ENCODE measurements around the gene CCDC102A. TPM values are rescaled to one million over a fixed set of nuclear protein-coding genes. Genes with fewer than 3 reads are reported as not detected.

CCDC102A gene
- total RNA-seq, 2 donors from 2014 or later: 11.2 to 15.1 TPM

DNA sequence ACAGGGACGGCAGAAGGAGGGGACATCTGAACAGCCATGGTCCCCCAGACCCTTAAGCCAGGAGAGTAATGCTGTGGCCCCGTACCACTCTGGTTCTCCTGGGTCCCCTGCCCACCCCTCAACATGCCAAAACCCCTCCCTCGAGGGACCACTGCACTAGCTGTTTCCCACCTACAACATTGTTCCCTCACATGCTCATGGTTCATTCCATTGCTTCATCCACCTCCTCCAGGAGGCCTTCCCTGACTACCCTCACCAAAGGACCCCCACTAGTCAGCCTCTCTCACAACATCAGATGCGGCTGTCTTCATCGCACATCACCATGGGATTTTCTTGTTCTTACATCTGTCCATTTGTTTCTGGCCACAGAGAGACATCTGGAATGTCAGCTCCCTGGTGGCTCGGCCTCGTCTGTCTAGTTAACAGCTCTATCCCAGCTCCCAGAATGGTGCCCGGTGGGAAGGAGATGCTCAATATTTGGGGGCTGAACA is 51.8 kb downstream of the CCDC102A start:
- no peak overlapping the region for H3K4me3 ChIP-seq
- TF ChIP-seq, protein P1, sequence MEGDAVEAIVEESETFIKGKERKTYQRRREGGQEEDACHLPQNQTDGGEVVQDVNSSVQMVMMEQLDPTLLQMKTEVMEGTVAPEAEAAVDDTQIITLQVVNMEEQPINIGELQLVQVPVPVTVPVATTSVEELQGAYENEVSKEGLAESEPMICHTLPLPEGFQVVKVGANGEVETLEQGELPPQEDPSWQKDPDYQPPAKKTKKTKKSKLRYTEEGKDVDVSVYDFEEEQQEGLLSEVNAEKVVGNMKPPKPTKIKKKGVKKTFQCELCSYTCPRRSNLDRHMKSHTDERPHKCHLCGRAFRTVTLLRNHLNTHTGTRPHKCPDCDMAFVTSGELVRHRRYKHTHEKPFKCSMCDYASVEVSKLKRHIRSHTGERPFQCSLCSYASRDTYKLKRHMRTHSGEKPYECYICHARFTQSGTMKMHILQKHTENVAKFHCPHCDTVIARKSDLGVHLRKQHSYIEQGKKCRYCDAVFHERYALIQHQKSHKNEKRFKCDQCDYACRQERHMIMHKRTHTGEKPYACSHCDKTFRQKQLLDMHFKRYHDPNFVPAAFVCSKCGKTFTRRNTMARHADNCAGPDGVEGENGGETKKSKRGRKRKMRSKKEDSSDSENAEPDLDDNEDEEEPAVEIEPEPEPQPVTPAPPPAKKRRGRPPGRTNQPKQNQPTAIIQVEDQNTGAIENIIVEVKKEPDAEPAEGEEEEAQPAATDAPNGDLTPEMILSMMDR (IDR thresholded peaks at IDR 0.05): no peak

DNA sequence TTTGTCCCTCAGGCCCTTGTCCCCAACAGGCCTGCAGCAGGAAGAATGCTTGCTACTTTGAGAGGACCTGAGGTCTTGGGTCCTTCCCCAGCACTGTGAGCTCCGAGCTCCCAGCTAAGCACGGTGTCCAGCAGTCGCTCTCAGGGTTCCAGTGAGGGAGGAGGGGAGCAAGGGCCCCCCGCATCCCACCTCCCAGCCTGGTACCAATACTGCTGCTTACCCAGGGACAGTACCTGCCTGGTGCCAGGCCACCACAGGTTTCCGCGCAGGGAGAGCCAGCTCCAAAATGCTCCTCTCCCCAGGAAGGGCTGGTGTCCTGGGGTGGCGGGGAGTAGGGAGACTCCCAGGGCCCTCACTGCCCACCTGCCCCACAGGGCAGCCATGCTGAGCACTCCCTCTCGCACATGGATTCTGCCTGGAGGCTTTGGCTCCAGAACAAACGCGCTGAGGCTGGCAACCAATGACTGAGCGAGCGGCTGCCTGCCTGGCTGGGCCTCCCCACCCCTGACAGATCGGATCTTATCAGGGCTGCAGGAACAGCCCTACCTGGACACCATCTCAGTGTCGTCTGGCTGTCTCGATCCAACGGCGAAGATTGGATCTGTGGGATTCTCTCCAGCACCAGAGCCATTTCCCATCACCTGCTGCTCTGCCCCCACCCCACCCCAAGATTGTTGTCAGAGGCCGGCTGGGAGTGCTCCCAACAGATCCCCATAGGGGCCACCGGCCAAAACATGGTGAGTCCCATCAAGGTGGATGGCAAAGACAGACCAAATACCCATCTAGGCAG is 52.5 kb downstream of the CCDC102A start:
- TF ChIP-seq, protein P1 (IDR thresholded peaks at IDR 0.05): no peak
- no peaks in the 10 kb centered on the region for H3K27me3 ChIP-seq
- no peak overlapping the region for H3K27ac ChIP-seq
- no peaks in the 10 kb centered on the region for H3K9me3 ChIP-seq
- H3K4me3 ChIP-seq: no peak overlapping the region
- H3K4me1 ChIP-seq: peaks cover 0 to 43% of the 10 kb centered on the region in 2 donors
- no peaks in the 10 kb centered on the region for H3K36me3 ChIP-seq
- no peak for DNase-seq (ENCODE audit: low spot score)

More for the DNA sequence above, 51.8 kb downstream of the CCDC102A start:
- Histone ChIP-seq H3K27me3 (no peaks in the 10 kb centered on the region), H3K36me3 (no peaks in the 10 kb centered on the region), H3K9me3 (no peaks in the 10 kb centered on the region), H3K27ac (peak overlapping the region in 1 of 2 donors; percentile 73), H3K4me1 (peaks cover 0 to 36% of the 10 kb centered on the region in 2 donors)
- no peak for DNase-seq (ENCODE audit: low spot score)

DNA sequence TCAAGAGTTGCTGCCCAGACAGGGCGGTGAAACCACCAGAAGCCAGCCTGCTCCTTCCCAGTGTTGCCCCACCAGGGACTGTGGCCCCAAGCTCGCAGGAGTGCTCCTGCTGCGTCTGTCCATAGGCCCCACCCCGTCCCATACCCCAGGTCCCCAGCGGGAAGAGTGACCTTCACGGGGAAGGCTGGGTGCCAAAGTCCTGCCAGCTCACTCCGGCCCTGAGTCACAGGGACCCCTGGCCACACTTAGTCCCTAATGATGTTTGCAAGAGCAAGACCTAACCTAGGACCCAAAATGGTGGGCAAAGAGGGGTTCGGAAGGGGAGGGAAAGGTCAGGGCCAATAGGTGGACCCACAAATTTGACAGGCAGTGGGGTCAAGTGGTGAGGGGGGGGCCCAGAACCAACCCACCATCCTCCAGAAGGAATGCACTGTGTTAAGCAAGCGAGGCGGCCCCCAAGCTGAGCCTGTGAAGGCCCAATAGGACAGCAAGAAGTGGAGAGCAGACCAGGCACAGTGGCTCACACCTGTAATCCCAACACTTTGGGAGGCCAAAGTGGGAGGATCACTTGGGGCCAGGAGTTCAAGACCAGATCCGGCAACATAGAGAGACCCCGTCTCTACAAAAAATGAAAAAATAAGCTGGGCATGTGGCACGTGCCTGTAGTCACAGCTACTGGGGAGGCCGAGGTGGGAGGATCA is 53.4 kb downstream of the CCDC102A start:
- Histone ChIP-seq H3K27ac (no peak overlapping the region), H3K9me3 (no peaks in the 10 kb centered on the region), H3K36me3 (no peaks in the 10 kb centered on the region), H3K27me3 (no peaks in the 10 kb centered on the region), H3K4me1 (peaks cover 0 to 52% of the 10 kb centered on the region in 2 donors), H3K4me3 (no peak overlapping the region)
- TF ChIP-seq, protein P1 (IDR thresholded peaks at IDR 0.05): no peak
- no peak for DNase-seq (ENCODE audit: low spot score)

DNA sequence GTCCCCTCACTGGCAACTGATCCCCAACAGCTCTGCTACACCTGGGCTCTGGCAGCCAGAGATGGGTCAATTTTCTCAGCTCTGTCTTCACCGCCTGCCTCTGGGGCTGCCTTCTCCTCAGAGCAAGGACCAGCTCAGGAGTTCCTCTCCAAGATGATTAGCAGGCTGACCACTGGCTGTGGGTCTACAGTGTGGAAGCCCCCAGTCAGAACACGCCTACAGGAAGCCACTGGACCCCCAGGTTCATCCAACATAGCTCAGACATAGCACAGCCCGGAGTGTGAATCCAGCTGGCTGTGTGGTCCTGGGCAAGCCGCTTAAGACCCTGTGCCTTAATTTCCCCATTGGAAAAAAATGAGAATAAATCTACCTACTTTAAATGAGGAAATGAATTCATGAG is 55.0 kb downstream of the CCDC102A start:
- H3K27me3 ChIP-seq: no peaks in the 10 kb centered on the region
- no peaks in the 10 kb centered on the region for H3K9me3 ChIP-seq
- H3K4me3 ChIP-seq: no peak overlapping the region
- H3K4me1 ChIP-seq: peaks cover 0 to 58% of the 10 kb centered on the region in 2 donors
- no peak overlapping the region for H3K27ac ChIP-seq
- H3K36me3 ChIP-seq: no peaks in the 10 kb centered on the region
- TF ChIP-seq, protein P1 (IDR thresholded peaks at IDR 0.05): no peak
- no peak for DNase-seq (ENCODE audit: low spot score)

DNA sequence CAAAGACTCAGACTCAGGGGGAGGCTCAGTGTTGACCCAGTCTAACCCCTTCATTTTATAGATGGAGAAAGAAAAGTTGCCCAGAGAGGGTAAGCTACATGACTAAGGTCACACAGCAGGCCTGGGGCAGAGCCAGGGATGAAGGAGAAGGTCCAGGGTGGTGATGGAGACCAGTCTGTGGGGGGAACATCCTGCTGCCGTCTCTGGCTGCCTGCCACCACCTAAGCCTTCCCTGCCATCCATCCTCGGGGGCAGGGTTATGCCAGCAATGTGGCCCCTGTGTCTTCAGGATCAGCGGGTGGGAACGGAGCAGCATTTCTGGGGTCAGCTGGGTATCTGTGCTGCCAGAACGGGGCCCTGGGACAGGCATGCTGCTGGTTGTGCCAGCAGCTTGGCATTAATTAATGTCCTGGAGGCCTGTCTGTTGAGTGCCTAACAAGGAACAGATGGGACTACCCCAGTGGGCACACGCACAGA is 55.6 kb downstream of the CCDC102A start:
- peaks cover 0 to 63% of the 10 kb centered on the region in 2 donors for H3K4me1 ChIP-seq
- no peak overlapping the region for H3K4me3 ChIP-seq
- TF ChIP-seq, protein P1 (IDR thresholded peaks at IDR 0.05): no peak
- H3K36me3 ChIP-seq: no peaks in the 10 kb centered on the region
- H3K9me3 ChIP-seq: no peaks in the 10 kb centered on the region
- peak overlapping the region; percentile 47 to 71 for H3K27ac ChIP-seq
- DNase-seq (ENCODE audit: low spot score): no peak
- no peaks in the 10 kb centered on the region for H3K27me3 ChIP-seq
